Measurements from ENCODE around the gene KMT2C.

Gene KMT2C

DNA sequence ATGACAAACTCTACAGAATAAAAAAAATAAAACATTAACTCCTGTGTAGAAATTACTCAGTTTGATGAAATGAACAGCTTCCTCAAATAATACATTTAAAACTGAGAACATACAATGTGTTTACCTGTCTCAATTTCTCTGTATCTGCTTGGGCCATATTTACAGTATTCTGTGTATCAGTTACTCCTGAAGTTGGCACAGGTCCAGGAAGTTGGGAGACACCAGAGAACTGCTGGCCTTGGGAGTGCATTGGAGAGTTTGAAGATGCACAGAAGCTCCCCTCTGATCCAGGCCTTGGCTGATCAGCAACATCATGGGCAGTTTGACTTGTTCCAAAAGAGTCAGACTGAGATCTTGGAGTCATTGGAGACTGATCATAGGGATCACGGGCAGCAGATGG lies 255.2 kb downstream of the KMT2C start:
- DNase-seq = peak in 1 of 2 experiments; percentile 1

GRCh38 chr7:152180048-152180447 lies 255.8 kb downstream of the KMT2C start:
- DNase-seq = no peak

GRCh38 chr7:152178405-152179058 lies 257.3 kb downstream of the KMT2C start:
- no peak for DNase-seq

- no peak for DNase-seq
These were observed 258.0 kb downstream of the KMT2C start for GRCh38 chr7:152177681-152178404.

GRCh38 chr7:152176797-152177196 lies 259.0 kb downstream of the KMT2C start:
- DNase-seq = no peak

DNA sequence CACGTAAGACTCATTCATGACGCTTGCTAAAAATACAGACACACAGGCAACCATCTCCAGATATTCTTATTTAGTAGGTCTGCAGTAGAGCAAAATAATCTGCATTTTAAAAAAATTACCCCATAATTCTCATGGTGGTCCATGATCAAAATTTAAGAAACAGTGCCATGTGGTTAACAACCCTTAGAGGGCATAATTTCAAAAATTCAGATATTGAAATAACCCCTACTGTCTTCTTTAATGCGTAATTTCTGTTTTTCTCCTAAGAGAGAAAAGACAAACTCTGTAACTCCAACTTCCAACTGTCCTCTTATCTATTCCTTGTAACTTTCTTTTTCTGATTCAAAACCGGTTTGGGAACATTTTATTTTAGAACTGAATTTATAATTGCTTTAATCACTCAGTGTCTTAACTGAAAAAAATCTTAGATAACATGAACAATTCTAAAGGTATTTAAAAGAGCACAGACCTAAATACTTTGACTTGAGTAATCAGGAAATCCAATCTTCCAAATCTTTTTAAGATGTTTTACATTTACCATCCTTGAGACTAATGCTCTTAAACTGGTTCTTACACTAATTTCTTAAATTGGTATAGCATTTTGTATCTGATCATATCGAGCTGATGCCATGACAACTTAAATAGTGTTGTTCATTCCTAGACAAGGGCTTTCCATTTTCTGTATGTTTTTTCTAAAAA lies 262.3 kb downstream of the KMT2C start:
- no peak for DNase-seq

DNA sequence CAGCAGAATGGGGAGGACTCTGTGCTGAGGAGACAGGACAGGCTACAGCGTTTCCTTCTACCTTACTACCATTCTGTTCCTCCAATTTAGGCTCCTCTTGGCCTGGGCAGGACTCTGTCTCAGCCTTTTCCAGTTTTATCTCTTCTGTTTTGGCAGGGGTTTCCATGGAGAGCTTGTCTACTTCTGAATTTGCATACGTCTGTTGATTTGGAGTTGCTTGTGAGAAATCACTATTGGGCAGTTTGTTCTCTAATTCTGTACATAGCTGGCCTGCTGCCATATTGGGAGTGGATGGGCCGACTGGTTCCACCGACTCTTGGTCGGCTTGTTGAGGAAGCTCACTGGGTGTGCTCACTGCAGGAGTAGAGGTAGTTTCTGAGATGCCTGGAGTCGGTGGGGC lies 273.5 kb downstream of the KMT2C start:
- no peak for DNase-seq

DNA sequence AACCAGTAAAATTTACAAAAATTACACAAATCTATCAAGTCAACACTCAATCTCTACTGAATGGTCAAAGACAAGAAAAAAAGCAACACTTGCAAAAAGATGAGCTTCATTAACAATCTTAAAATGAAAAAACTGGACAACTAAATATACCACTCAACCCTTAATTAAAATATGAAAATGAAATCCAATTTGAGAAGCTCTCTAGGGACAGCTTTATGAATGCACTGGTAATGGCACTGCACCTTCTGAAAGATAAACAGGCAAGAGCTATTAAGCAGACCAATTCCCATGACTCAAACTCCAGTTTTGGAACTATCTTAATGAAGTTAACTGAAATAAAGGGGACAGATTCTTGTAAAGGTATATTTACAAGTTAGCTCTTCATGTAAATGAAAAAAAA lies 274.6 kb downstream of the KMT2C start:
- DNase-seq = no peak

GRCh38 chr7:152158801-152159587 lies 276.8 kb downstream of the KMT2C start:
- no peak for DNase-seq

GRCh38 chr7:152152267-152152666 lies 283.5 kb downstream of the KMT2C start:
- no peak for DNase-seq

DNA sequence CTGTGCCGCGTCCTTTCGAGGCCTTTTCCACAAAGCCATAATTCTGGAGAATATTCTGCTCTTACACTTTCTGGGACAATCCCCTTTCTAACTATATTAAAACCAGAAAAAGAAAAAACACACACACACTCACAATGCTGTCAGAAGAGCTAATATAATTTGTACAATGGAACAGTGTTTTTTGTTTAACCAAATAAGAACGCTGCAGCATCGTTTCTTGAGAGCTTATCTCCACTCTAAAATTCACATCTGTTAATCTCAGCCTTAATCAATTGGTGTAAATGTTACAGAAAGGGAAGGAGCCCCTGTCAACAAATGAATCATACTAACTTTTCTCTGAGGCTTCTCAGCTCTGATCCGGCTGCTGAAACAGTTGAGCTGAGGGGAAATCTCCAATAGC lies 286.4 kb downstream of the KMT2C start:
- no peak for DNase-seq

GRCh38 chr7:152148706-152149105 lies 287.1 kb downstream of the KMT2C start:
- DNase-seq = no peak

GRCh38 chr7:152145853-152146466 lies 289.8 kb downstream of the KMT2C start:
- peak; percentile 4 to 33 for DNase-seq

DNA sequence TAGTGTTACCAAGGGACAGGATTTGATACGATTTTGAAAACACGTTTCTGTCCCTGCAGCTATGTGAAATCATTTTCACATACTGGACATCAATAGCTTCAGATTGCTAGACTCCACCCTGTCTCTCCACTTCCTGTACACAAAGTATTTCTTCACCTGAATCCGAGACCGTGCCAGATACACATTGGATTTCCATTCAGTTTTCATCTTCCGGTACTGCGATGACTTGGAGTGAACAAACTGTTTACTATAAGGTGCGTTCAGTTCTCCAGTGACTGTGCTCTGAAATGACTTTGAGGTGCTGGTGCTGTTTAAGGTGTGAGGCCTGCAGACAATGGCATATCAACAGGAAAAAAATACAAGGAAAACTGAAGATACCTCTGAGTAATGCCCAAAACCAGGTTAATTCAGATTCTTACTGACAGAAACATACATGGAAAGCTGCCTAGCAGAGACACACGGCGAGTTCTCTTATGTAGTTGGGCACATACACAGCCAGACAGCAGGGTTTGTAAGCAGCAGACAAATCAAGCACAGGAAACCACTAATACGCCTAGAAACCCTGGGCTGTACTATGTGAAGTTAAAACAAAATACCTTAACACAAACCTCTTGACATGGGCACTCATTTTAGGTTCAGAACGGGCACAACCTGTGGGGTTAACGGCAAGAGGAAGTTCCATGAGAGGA lies 291.1 kb downstream of the KMT2C start:
- no peak for DNase-seq

DNA sequence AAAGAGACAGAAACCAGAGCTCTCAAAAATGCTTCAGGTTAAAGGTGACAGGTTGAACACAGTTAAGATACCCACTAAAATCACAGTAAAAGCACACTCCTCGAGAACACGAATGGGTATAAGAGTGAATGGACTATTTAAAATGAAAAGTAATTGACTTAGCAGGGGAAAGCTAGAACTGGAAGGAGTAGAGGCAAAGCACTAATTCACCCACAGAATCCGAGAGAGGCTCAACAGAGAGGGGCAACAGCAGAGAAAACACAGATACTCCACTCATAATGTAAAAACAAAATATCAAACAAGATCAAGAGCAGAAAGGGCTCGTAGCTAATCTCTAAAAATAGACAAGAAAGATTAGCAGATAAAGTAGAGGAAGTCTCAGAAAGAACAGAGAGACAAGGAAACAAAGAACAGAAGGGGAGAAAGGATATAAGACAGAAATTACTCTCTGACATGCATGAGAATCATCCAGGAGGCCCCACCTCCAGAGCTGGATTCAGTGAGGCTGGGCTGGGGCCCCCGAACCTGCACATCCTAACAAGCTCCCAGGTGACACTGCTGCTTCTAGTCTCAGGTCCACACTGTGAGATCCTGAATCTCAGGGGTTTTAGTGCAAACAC lies 292.7 kb downstream of the KMT2C start:
- DNase-seq = no peak

GRCh38 chr7:152140560-152140959 lies 295.2 kb downstream of the KMT2C start:
- no peak for DNase-seq

DNA sequence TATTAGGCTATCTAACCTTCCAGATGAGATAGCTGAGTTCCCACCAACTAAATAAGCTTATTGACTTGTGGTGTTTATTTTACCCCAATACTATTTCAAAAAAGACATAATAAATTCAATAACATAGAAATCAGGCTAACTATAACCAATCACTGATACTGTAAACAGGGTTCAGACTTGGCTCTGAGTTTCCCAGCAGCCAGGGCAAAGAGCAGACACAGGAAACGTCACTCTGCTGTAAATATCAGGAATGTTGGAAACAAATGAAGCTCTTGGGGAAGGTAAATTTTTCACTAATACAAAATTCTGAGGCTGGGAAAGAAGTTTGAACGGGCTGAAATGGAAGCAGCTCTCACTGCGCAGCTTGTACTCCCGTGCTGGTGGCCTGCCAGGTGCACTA lies 295.7 kb downstream of the KMT2C start:
- no peak for DNase-seq

- peak in 1 of 2 experiments; percentile 1 for DNase-seq
These were observed 298.3 kb downstream of the KMT2C start for GRCh38 chr7:152137476-152138025.

DNA sequence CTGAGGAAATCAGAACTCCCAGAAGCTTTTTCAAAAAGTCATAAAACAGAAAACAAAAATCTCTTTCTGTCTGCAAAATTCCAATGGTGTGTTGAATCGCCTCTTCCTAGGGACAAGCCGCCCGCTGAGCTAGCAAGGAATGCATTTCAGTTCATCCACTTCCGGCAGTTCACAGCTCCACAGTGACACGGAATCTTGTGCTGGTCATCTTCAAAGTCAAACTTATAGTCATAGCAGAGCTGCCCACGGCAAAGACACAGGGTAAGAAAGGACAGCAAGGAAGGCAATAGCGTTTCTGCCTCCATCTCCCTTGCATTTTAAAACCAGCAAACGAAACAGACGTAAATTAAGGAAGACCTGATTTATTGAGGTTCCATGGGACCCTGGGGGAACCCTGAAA lies 299.1 kb downstream of the KMT2C start:
- DNase-seq = no peak

GRCh38 chr7:152133804-152134203 lies 302.0 kb downstream of the KMT2C start:
- no peak for DNase-seq

DNA sequence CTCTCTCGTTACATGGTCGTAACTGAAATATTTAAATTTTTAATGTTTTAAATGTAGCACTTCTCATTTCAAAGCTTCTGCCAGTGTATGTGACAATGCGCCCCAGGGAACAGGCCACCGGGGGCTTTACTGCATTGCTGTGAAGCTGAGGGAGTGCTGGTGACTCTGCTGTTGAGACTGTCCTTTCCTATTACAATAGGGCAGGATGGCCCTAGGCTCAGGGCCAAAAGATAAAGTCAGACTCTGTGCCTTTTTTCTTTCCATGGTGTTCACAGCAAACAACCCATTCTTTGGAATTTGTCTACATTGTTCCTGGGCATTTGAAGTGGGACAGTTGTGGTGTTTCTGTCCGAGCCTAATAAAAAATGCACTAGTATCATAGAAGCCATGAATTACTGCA lies 303.0 kb downstream of the KMT2C start:
- DNase-seq = no peak

All from SHP77 (cell line).